Right atrium auricular region (tissue), 2 donors: ENCODE measurements around the gene KLK10. TPM values are rescaled to one million over a fixed set of nuclear protein-coding genes. Genes with fewer than 3 reads are reported as not detected.

Source experiments
- DNase-seq: peaks from one replicate; pipeline ENCODE4 v3.0.0-alpha.2; 2019; ENCODE audit warnings: low spot score
- H3K27ac ChIP-seq, 2 donors: fragments of 200-600 bp; sonication (generic); 1 replicate in 1 of 2; 2 replicates in 1 of 2; pipeline ENCODE4 v1.5.1; 2016 to 2019
- H3K27me3 ChIP-seq, 2 donors: fragments of 200-600 bp; sonication (generic); one replicate each; pipeline versions ENCODE4 v1.5.1 to v1.6.0; 2017 to 2019
- H3K36me3 ChIP-seq: fragments of 200-600 bp; sonication (generic); one replicate; pipeline ENCODE4 v1.5.1; 2016
- H3K4me1 ChIP-seq, 2 donors: fragments of 200-600 bp; sonication (generic); one replicate each; pipeline versions ENCODE4 v1.5.1 to v1.6.0; 2017 to 2019
- H3K4me3 ChIP-seq, 2 donors: fragments of 200-600 bp; sonication (generic); 1 replicate in 1 of 2; 2 replicates in 1 of 2; pipeline ENCODE4 v1.5.1; 2017 to 2019; ENCODE audit warnings: mild to moderate bottlenecking in 1 of 2, moderate library complexity in 1 of 2
- H3K9me3 ChIP-seq, 2 donors: fragments of 200-600 bp; sonication (generic); one replicate each; pipeline ENCODE4 v1.5.1; 2019
- CTCF ChIP-seq, 2 donors: fragments of 200-600 bp; sonication (generic); IDR thresholded peaks; one replicate each; pipeline ENCODE4 v1.5.1; 2019; ENCODE audit warnings: antibody characterized with exemption in 2 of 2
- total RNA-seq, 2 donors: library from RNA; depleted of rRNA; stranded (reverse); fragments of >200 nt; gene quantifications; one replicate each; pipeline ENCODE4 v1.1.0, GENCODE V29; 2016

Gene KLK10
- total RNA-seq, 2 donors from 2014 or later = 4.5 TPM; not detected in 1

- H3K9me3 ChIP-seq = no peaks in the 10 kb centered on the region
- peaks cover 9 to 11% of the 10 kb centered on the region in 2 donors for H3K27me3 ChIP-seq
- no peak for TF ChIP-seq CTCF (IDR thresholded peaks at IDR 0.05)
- DNase-seq = no peak
- H3K27ac ChIP-seq = no peak overlapping the region
- H3K36me3 ChIP-seq = no peaks in the 10 kb centered on the region
- H3K4me3 ChIP-seq = no peak overlapping the region
- peaks cover 0 to 10% of the 10 kb centered on the region in 2 donors for H3K4me1 ChIP-seq
These were observed 6.8 kb downstream of the KLK10 start for GRCh38 chr19:51012661-51013190.

GRCh38 chr19:51010066-51010795 lies 9.3 kb downstream of the KLK10 start:
- Histone ChIP-seq H3K36me3 (no peaks in the 10 kb centered on the region), H3K27me3 (no peaks in the 10 kb centered on the region), H3K27ac (no peak overlapping the region), H3K4me1 (no peaks in the 10 kb centered on the region), H3K4me3 (no peak overlapping the region), H3K9me3 (no peaks in the 10 kb centered on the region)
- no peak for DNase-seq
- no peak for TF ChIP-seq CTCF (IDR thresholded peaks at IDR 0.05)

GRCh38 chr19:51009061-51009891 lies 10.2 kb downstream of the KLK10 start:
- no peaks in the 10 kb centered on the region for H3K4me1 ChIP-seq
- no peak for DNase-seq

GRCh38 chr19:51007488-51007887 lies 12.0 kb downstream of the KLK10 start:
- Histone ChIP-seq H3K4me3 (no peak overlapping the region), H3K27me3 (peaks cover 0 to 5% of the 10 kb centered on the region in 2 donors), H3K4me1 (no peaks in the 10 kb centered on the region)

More at GRCh38 chr19:51009061-51009891, 10.2 kb downstream of the KLK10 start:
- no peak for TF ChIP-seq CTCF (IDR thresholded peaks at IDR 0.05)
- Histone ChIP-seq H3K4me3 (no peak overlapping the region), H3K36me3 (no peaks in the 10 kb centered on the region), H3K27ac (no peak overlapping the region), H3K27me3 (no peaks in the 10 kb centered on the region), H3K9me3 (no peaks in the 10 kb centered on the region)

GRCh38 chr19:51006406-51006805 lies 13.1 kb downstream of the KLK10 start:
- DNase-seq = no peak
- no peak for TF ChIP-seq CTCF (IDR thresholded peaks at IDR 0.05)
- Histone ChIP-seq H3K36me3 (no peaks in the 10 kb centered on the region), H3K4me1 (no peaks in the 10 kb centered on the region), H3K27ac (no peak overlapping the region), H3K27me3 (peaks cover 0 to 11% of the 10 kb centered on the region in 2 donors), H3K9me3 (no peaks in the 10 kb centered on the region), H3K4me3 (no peak overlapping the region)

More at GRCh38 chr19:51007488-51007887, 12.0 kb downstream of the KLK10 start:
- no peak for TF ChIP-seq CTCF (IDR thresholded peaks at IDR 0.05)
- H3K27ac ChIP-seq = no peak overlapping the region
- DNase-seq = no peak
- H3K9me3 ChIP-seq = no peaks in the 10 kb centered on the region
- no peaks in the 10 kb centered on the region for H3K36me3 ChIP-seq
